ENCODE results near the gene CEP76. TPM values are rescaled to one million over a fixed set of nuclear protein-coding genes. Genes with fewer than 3 reads are reported as not detected.

Gene CEP76
- total and polyA plus RNA-seq, 2 experiments from 2014 or later: 11.2 to 25.9 TPM

DNA sequence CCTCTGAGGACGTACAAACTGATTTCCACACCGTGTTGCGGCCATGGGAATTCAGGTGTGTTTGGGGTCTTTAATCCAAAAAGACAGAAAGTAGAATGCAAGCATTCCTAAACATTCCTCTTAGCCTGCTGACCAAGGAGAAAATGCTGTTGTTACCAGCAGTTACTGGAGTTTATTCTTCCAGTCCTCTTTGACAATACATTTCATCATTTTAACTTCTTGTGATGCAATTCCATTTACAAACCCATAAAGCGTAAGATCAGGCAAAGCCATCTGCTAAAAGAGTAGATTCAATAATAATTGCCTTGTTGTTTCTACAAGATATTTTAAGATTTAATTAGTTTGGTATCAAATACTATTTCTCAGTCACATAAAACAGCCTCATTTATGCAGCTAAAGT, 77.3 kb downstream of the CEP76 start:
- H3K79me2 ChIP-seq (replicated peaks; ENCODE audit: insufficient read depth): no peaks in the 10 kb centered on the region
- TF ChIP-seq ZNF331 (CRISPR knock-in tag; IDR thresholded peaks at IDR 0.05; ENCODE audit: low read depth) (no peak), ZNF114 (CRISPR knock-in tag; IDR thresholded peaks at IDR 0.05) (no peak), JUNB (IDR thresholded peaks at IDR 0.05; ENCODE audit: unreplicated experiment) (no peak), NANOG (IDR thresholded peaks at IDR 0.05; ENCODE audit: borderline replicate concordance) (no peak), EZH2 (IDR thresholded peaks at IDR 0.05; ENCODE audit: low read depth, unreplicated experiment) (no peak), CREB1 (CRISPR knock-in tag; IDR thresholded peaks at IDR 0.05; ENCODE audit: low read depth) (no peak), POLR2AphosphoS5 (IDR thresholded peaks at IDR 0.05; ENCODE audit: low read depth) (no peak), STAT1 (IDR thresholded peaks at IDR 0.05; ENCODE audit: unreplicated experiment) (no peak), EZH2phosphoT487 (IDR thresholded peaks at IDR 0.05; ENCODE audit: unreplicated experiment) (no peak)
- TF ChIP-seq, protein P1, sequence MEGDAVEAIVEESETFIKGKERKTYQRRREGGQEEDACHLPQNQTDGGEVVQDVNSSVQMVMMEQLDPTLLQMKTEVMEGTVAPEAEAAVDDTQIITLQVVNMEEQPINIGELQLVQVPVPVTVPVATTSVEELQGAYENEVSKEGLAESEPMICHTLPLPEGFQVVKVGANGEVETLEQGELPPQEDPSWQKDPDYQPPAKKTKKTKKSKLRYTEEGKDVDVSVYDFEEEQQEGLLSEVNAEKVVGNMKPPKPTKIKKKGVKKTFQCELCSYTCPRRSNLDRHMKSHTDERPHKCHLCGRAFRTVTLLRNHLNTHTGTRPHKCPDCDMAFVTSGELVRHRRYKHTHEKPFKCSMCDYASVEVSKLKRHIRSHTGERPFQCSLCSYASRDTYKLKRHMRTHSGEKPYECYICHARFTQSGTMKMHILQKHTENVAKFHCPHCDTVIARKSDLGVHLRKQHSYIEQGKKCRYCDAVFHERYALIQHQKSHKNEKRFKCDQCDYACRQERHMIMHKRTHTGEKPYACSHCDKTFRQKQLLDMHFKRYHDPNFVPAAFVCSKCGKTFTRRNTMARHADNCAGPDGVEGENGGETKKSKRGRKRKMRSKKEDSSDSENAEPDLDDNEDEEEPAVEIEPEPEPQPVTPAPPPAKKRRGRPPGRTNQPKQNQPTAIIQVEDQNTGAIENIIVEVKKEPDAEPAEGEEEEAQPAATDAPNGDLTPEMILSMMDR (conservative IDR thresholded peaks at IDR 0.05; ENCODE audit: low read depth in 2 of 2): no peak
- TF ChIP-seq, protein P2, sequence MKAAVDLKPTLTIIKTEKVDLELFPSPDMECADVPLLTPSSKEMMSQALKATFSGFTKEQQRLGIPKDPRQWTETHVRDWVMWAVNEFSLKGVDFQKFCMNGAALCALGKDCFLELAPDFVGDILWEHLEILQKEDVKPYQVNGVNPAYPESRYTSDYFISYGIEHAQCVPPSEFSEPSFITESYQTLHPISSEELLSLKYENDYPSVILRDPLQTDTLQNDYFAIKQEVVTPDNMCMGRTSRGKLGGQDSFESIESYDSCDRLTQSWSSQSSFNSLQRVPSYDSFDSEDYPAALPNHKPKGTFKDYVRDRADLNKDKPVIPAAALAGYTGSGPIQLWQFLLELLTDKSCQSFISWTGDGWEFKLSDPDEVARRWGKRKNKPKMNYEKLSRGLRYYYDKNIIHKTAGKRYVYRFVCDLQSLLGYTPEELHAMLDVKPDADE (IDR thresholded peaks at IDR 0.05): no peak
- TF ChIP-seq, protein P3, sequence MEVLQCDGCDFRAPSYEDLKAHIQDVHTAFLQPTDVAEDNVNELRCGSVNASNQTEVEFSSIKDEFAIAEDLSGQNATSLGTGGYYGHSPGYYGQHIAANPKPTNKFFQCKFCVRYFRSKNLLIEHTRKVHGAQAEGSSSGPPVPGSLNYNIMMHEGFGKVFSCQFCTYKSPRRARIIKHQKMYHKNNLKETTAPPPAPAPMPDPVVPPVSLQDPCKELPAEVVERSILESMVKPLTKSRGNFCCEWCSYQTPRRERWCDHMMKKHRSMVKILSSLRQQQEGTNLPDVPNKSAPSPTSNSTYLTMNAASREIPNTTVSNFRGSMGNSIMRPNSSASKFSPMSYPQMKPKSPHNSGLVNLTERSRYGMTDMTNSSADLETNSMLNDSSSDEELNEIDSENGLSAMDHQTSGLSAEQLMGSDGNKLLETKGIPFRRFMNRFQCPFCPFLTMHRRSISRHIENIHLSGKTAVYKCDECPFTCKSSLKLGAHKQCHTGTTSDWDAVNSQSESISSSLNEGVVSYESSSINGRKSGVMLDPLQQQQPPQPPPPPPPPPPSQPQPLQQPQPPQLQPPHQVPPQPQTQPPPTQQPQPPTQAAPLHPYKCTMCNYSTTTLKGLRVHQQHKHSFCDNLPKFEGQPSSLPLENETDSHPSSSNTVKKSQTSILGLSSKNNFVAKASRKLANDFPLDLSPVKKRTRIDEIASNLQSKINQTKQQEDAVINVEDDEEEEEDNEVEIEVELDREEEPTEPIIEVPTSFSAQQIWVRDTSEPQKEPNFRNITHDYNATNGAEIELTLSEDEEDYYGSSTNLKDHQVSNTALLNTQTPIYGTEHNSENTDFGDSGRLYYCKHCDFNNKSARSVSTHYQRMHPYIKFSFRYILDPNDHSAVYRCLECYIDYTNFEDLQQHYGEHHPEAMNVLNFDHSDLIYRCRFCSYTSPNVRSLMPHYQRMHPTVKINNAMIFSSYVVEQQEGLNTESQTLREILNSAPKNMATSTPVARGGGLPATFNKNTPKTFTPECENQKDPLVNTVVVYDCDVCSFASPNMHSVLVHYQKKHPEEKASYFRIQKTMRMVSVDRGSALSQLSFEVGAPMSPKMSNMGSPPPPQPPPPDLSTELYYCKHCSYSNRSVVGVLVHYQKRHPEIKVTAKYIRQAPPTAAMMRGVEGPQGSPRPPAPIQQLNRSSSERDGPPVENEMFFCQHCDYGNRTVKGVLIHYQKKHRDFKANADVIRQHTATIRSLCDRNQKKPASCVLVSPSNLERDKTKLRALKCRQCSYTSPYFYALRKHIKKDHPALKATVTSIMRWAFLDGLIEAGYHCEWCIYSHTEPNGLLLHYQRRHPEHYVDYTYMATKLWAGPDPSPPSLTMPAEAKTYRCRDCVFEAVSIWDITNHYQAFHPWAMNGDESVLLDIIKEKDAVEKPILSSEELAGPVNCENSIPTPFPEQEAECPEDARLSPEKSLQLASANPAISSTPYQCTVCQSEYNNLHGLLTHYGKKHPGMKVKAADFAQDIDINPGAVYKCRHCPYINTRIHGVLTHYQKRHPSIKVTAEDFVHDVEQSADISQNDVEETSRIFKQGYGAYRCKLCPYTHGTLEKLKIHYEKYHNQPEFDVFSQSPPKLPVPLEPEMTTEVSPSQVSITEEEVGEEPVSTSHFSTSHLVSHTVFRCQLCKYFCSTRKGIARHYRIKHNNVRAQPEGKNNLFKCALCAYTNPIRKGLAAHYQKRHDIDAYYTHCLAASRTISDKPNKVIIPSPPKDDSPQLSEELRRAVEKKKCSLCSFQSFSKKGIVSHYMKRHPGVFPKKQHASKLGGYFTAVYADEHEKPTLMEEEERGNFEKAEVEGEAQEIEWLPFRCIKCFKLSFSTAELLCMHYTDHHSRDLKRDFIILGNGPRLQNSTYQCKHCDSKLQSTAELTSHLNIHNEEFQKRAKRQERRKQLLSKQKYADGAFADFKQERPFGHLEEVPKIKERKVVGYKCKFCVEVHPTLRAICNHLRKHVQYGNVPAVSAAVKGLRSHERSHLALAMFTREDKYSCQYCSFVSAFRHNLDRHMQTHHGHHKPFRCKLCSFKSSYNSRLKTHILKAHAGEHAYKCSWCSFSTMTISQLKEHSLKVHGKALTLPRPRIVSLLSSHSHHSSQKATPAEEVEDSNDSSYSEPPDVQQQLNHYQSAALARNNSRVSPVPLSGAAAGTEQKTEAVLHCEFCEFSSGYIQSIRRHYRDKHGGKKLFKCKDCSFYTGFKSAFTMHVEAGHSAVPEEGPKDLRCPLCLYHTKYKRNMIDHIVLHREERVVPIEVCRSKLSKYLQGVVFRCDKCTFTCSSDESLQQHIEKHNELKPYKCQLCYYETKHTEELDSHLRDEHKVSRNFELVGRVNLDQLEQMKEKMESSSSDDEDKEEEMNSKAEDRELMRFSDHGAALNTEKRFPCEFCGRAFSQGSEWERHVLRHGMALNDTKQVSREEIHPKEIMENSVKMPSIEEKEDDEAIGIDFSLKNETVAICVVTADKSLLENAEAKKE (CRISPR knock-in tag; IDR thresholded peaks at IDR 0.05): no peak
- TF ChIP-seq, protein P4, sequence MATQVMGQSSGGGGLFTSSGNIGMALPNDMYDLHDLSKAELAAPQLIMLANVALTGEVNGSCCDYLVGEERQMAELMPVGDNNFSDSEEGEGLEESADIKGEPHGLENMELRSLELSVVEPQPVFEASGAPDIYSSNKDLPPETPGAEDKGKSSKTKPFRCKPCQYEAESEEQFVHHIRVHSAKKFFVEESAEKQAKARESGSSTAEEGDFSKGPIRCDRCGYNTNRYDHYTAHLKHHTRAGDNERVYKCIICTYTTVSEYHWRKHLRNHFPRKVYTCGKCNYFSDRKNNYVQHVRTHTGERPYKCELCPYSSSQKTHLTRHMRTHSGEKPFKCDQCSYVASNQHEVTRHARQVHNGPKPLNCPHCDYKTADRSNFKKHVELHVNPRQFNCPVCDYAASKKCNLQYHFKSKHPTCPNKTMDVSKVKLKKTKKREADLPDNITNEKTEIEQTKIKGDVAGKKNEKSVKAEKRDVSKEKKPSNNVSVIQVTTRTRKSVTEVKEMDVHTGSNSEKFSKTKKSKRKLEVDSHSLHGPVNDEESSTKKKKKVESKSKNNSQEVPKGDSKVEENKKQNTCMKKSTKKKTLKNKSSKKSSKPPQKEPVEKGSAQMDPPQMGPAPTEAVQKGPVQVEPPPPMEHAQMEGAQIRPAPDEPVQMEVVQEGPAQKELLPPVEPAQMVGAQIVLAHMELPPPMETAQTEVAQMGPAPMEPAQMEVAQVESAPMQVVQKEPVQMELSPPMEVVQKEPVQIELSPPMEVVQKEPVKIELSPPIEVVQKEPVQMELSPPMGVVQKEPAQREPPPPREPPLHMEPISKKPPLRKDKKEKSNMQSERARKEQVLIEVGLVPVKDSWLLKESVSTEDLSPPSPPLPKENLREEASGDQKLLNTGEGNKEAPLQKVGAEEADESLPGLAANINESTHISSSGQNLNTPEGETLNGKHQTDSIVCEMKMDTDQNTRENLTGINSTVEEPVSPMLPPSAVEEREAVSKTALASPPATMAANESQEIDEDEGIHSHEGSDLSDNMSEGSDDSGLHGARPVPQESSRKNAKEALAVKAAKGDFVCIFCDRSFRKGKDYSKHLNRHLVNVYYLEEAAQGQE (IDR thresholded peaks at IDR 0.05; ENCODE audit: unreplicated experiment): no peak
- no peaks in the 10 kb centered on the region for H3K27me3 Mint-ChIP-seq (ENCODE audit: insufficient read depth, low read depth, poor library complexity)
- no peak overlapping the region for H3K27ac ChIP-seq (ENCODE audit: low read depth)
- H3K36me3 Mint-ChIP-seq (ENCODE audit: low read depth): peaks cover 15% of the 10 kb centered on the region; the same call in 2 of the 3 replicates
- H3K9me2 ChIP-seq (ENCODE audit: insufficient read depth): no peaks in the 10 kb centered on the region
- H3K4me3 ChIP-seq: no peak overlapping the region
- H3F3A ChIP-seq (replicated peaks; ENCODE audit: low read depth): no peaks in the 10 kb centered on the region
- H3K27ac Mint-ChIP-seq: no peak overlapping the region
- peaks cover 3% of the 10 kb centered on the region; the same call in 1 of the 2 replicates for H4K20me1 ChIP-seq (replicated peaks; ENCODE audit: insufficient read depth)
- H2AFZ ChIP-seq: no peak overlapping the region
- H3K36me3 ChIP-seq (ENCODE audit: insufficient read depth): no peaks in the 10 kb centered on the region
- H3K4me1 Mint-ChIP-seq: peaks cover 5% of the 10 kb centered on the region; the same call in 1 of the 3 replicates
- no peaks in the 10 kb centered on the region for H3K9me3 Mint-ChIP-seq
- no peak for ATAC-seq
- no peak for DNase-seq (ENCODE audit: low spot score)
- H3K27me3 ChIP-seq (ENCODE audit: insufficient read depth): no peaks in the 10 kb centered on the region
- no peak overlapping the region for H3K4me2 ChIP-seq
- no peaks in the 10 kb centered on the region for H3K4me1 ChIP-seq (ENCODE audit: insufficient read depth)
- no peak overlapping the region for H3K4me3 Mint-ChIP-seq
